Neural cell (in vitro differentiated cells): ENCODE measurements around the gene ZNF438. TPM values are rescaled to one million over a fixed set of nuclear protein-coding genes. Genes with fewer than 3 reads are reported as not detected.
A peak's percentile ranks its signal among the peaks of the same experiment; 100 is the strongest.

Experiments used
- H2AFZ ChIP-seq: fragments of 200-600, 300-800 bp; sonication (generic), shearing (Covaris generic); 2 replicates; pipeline ENCODE4 v1.6.0; 2014; ENCODE audit warnings: low read depth, mild to moderate bottlenecking, antibody characterized with exemption, low read length, moderate library complexity
- H3F3A ChIP-seq: fragments of 200-600 bp; shearing (Covaris generic); 2 replicates; pipeline ENCODE4 v1.6.1; 2016; ENCODE audit warnings: mild to moderate bottlenecking, moderate library complexity, mixed read lengths, antibody characterized with exemption, low read length; ENCODE audit not compliant: insufficient read depth, poor library complexity, severe bottlenecking
- H3K27ac ChIP-seq: fragments of 200-600, 300-800 bp; sonication (generic), shearing (Covaris generic); 2 replicates; pipeline ENCODE4 v1.5.1; 2014; ENCODE audit warnings: mild to moderate bottlenecking, low read length, moderate library complexity
- H3K27me3 ChIP-seq: fragments of 300-800, 200-600 bp; sonication (generic), shearing (Covaris generic); 2 replicates; pipeline ENCODE4 v1.6.0; 2014; ENCODE audit warnings: mild to moderate bottlenecking, low read depth, low read length, moderate library complexity; ENCODE audit not compliant: insufficient read depth
- H3K36me3 ChIP-seq: fragments of 300-800, 200-600 bp; sonication (generic), shearing (Covaris generic); 2 replicates; pipeline ENCODE4 v1.5.1; 2014; ENCODE audit warnings: mild to moderate bottlenecking, antibody characterized with exemption, low read length, moderate library complexity; ENCODE audit not compliant: insufficient read depth
- H3K4me2 ChIP-seq: fragments of 300-800, 200-600 bp; sonication (generic), shearing (Covaris generic); 2 replicates; pipeline ENCODE4 v1.6.0; 2014; ENCODE audit warnings: mild to moderate bottlenecking, low read length
- H3K4me3 ChIP-seq: fragments of 300-800, 200-600 bp; sonication (generic), shearing (Covaris generic); 2 replicates; pipeline ENCODE4 v1.5.1; 2014; ENCODE audit warnings: mild to moderate bottlenecking, low read length, moderate library complexity
- H3K79me2 ChIP-seq: fragments of 200-600 bp; shearing (Covaris generic); replicated peaks from 2 replicates; pipeline ENCODE4 v1.6.0; 2014; ENCODE audit warnings: mild to moderate bottlenecking, low read length, moderate library complexity; ENCODE audit not compliant: insufficient read depth
- H3K9ac ChIP-seq: fragments of 300-800, 200-600 bp; sonication (generic), shearing (Covaris generic); 2 replicates; pipeline ENCODE4 v1.6.1; 2016; ENCODE audit warnings: mild to moderate bottlenecking, low read length, mixed read lengths
- H3K9me2 ChIP-seq: fragments of 200-600 bp; shearing (Covaris generic); 2 replicates; pipeline ENCODE4 v1.6.1; 2016; ENCODE audit warnings: mild to moderate bottlenecking, low read length, mixed read lengths; ENCODE audit not compliant: insufficient read depth
- H3K9me3 ChIP-seq: fragments of 200-600, 300-800 bp; sonication (generic), shearing (Covaris generic); 2 replicates; pipeline ENCODE4 v1.6.1; 2016; ENCODE audit warnings: mild to moderate bottlenecking, mixed run types, low read length, moderate library complexity, mixed read lengths
- H4K20me1 ChIP-seq: fragments of 200-600 bp; shearing (Covaris generic); 2 replicates; pipeline ENCODE4 v1.6.1; 2016; ENCODE audit warnings: mild to moderate bottlenecking, mixed run types; ENCODE audit not compliant: insufficient read depth
- EP300 ChIP-seq: fragments of 450-650 bp; conservative IDR thresholded peaks from 2 replicates; pipeline ENCODE4 v1.6.1; 2014; ENCODE audit warnings: antibody characterized with exemption, mild to moderate bottlenecking, moderate library complexity; ENCODE audit not compliant: poor library complexity, severe bottlenecking
- EZH2 ChIP-seq: fragments of 200-600, 300-800 bp; shearing (Covaris generic), sonication (generic); IDR thresholded peaks from 2 replicates; pipeline ENCODE4 v1.6.1; 2014; ENCODE audit warnings: antibody characterized with exemption, low read length, borderline replicate concordance, mild to moderate bottlenecking; ENCODE audit not compliant: insufficient read depth, poor library complexity, severe bottlenecking
- MXI1 ChIP-seq: fragments of 450-650 bp; conservative IDR thresholded peaks from 2 replicates; pipeline ENCODE4 v1.6.1; 2014; ENCODE audit warnings: antibody characterized with exemption, mild to moderate bottlenecking; ENCODE audit not compliant: poor library complexity, severe bottlenecking
- POLR2AphosphoS5 ChIP-seq: IDR thresholded peaks from 2 replicates; pipeline ENCODE4 v1.6.1; 2012
- RAD21 ChIP-seq: fragments of 450-650 bp; conservative IDR thresholded peaks from 2 replicates; pipeline ENCODE4 v1.6.1; 2014; ENCODE audit warnings: antibody characterized with exemption, mild to moderate bottlenecking, moderate library complexity
- SMC3 ChIP-seq: fragments of 450-650 bp; conservative IDR thresholded peaks from 2 replicates; pipeline ENCODE4 v1.6.1; 2014; ENCODE audit warnings: antibody characterized with exemption, mild to moderate bottlenecking, moderate library complexity; ENCODE audit not compliant: poor library complexity
- TAF1 ChIP-seq: IDR thresholded peaks from 2 replicates; pipeline ENCODE4 v1.6.1; 2012; ENCODE audit warnings: low read depth
- polyA plus RNA-seq: library from polyadenylated mRNA; depleted of rRNA; stranded (reverse); fragments of >200 nt; gene quantifications from 2 replicates; pipeline ENCODE4 v1.2.3, GENCODE V29; 2014
- TF ChIP-seq, protein P1 (sequence below): fragments of 450-650 bp; IDR thresholded peaks from 2 replicates; pipeline ENCODE4 v1.5.1; 2014; ENCODE audit warnings: antibody characterized with exemption, mild to moderate bottlenecking, moderate library complexity; ENCODE audit not compliant: poor library complexity, severe bottlenecking
- TF ChIP-seq, protein P2 (sequence below): IDR thresholded peaks from 2 replicates; pipeline ENCODE4 v1.6.1; 2012; ENCODE audit warnings: borderline replicate concordance

The ZNF438 gene
- polyA plus RNA-seq, 1 donor from 2014 or later: 0.78 TPM

DNA sequence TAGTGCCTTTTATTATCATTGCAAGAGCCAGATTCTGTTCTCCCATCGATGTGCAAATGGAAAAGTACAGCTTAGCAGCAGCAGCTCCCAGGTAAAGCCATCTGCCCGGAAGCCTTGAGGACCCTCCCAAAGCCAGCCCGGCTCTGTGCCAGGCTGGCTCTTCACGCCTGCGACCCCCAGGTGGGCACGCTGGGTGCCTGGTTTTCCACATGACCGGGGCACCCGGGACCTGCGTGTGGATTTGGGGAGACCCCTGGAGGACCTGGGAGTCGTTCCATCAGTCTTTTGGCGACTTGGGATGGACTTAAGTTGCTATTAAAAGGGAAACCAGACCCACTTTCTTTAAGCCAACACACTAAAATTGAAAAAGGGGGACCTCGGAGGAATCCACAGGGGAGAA, 196.5 kb downstream of the ZNF438 start:
- H3K27me3 ChIP-seq: no peaks in the 10 kb centered on the region
- no peaks in the 10 kb centered on the region for H3K9me2 ChIP-seq
- TF ChIP-seq, protein P1, sequence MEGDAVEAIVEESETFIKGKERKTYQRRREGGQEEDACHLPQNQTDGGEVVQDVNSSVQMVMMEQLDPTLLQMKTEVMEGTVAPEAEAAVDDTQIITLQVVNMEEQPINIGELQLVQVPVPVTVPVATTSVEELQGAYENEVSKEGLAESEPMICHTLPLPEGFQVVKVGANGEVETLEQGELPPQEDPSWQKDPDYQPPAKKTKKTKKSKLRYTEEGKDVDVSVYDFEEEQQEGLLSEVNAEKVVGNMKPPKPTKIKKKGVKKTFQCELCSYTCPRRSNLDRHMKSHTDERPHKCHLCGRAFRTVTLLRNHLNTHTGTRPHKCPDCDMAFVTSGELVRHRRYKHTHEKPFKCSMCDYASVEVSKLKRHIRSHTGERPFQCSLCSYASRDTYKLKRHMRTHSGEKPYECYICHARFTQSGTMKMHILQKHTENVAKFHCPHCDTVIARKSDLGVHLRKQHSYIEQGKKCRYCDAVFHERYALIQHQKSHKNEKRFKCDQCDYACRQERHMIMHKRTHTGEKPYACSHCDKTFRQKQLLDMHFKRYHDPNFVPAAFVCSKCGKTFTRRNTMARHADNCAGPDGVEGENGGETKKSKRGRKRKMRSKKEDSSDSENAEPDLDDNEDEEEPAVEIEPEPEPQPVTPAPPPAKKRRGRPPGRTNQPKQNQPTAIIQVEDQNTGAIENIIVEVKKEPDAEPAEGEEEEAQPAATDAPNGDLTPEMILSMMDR: peak; percentile 9
- no peak for TF ChIP-seq POLR2AphosphoS5

DNA sequence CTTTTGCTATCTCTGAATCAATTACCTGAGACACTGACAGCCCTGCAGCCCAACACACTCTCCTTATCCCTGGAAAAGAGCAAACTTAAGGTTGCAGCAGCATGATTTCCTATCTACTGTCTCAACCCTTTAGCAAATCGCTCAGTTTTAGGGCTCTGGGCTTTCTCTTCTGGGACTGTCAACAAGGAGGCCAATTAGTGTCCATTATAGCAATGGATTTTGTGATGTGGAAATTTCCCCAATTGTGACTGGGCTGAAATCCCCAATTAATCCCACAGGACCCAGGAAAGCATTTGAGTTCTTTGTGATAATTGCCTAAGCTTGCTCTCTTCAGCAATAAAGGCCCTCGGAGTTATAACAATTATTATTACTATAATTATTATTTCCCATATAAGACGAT, 197.0 kb downstream of the ZNF438 start:
- Histone ChIP-seq H2AFZ (no peak overlapping the region), H3K36me3 (no peaks in the 10 kb centered on the region), H3F3A (peaks cover 5% of the 10 kb centered on the region), H3K4me3 (peak overlapping the region; percentile 18), H3K79me2 (no peaks in the 10 kb centered on the region), H3K9me2 (no peaks in the 10 kb centered on the region), H3K4me2 (peak overlapping the region; percentile 40), H4K20me1 (no peaks in the 10 kb centered on the region), H3K9ac (no peak overlapping the region), H3K9me3 (no peaks in the 10 kb centered on the region), H3K27ac (peak overlapping the region; percentile 18), H3K27me3 (no peaks in the 10 kb centered on the region)
- no peak for TF ChIP-seq RAD21
- no peak for TF ChIP-seq EP300
- TF ChIP-seq, protein P1: no peak
- no peak for TF ChIP-seq SMC3
- no peak for TF ChIP-seq POLR2AphosphoS5
- no peak for TF ChIP-seq TAF1
- no peak for TF ChIP-seq MXI1

More for the DNA sequence above, 196.5 kb downstream of the ZNF438 start:
- no peaks in the 10 kb centered on the region for H4K20me1 ChIP-seq
- H3K4me3 ChIP-seq: no peak overlapping the region
- H3K27ac ChIP-seq: no peak overlapping the region
- no peak overlapping the region for H2AFZ ChIP-seq
- H3K36me3 ChIP-seq: no peaks in the 10 kb centered on the region
- peaks cover 5% of the 10 kb centered on the region for H3F3A ChIP-seq
- H3K9me3 ChIP-seq: no peaks in the 10 kb centered on the region
- no peaks in the 10 kb centered on the region for H3K79me2 ChIP-seq
- H3K9ac ChIP-seq: no peak overlapping the region
- H3K4me2 ChIP-seq: no peak overlapping the region

DNA sequence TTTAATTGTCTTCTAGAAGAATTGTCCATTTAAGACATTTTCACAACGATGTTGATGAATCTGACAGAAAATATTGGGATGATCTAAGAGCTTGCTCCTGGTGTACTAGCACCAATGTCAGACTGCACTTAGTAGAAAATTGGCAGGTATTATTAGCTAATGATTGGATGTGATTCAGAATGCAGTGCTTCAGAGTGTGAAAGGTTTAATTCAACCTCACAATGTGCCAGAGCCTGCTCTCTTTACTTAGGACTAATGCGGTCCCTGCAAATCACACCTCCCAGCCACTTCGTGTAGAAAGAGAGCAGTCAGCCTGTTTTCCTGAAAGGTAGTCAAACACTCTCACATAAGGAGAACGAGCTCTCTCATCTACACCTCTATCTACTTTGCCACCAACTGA, 197.5 kb downstream of the ZNF438 start:
- peak overlapping the region; percentile 18 for H3K4me3 ChIP-seq
- H3K27ac ChIP-seq: peak overlapping the region; percentile 18
- peak overlapping the region; percentile 40 for H3K4me2 ChIP-seq
- no peak overlapping the region for H2AFZ ChIP-seq
- H3K79me2 ChIP-seq: no peaks in the 10 kb centered on the region
- H3K36me3 ChIP-seq: no peaks in the 10 kb centered on the region
- H3K9ac ChIP-seq: no peak overlapping the region
- no peaks in the 10 kb centered on the region for H3K9me3 ChIP-seq
- H4K20me1 ChIP-seq: no peaks in the 10 kb centered on the region
- TF ChIP-seq EZH2 (no peak), TAF1 (no peak), EP300 (peak; percentile 62), SMC3 (no peak), MXI1 (no peak), POLR2AphosphoS5 (peak; percentile 85), RAD21 (no peak)
- TF ChIP-seq, protein P2, sequence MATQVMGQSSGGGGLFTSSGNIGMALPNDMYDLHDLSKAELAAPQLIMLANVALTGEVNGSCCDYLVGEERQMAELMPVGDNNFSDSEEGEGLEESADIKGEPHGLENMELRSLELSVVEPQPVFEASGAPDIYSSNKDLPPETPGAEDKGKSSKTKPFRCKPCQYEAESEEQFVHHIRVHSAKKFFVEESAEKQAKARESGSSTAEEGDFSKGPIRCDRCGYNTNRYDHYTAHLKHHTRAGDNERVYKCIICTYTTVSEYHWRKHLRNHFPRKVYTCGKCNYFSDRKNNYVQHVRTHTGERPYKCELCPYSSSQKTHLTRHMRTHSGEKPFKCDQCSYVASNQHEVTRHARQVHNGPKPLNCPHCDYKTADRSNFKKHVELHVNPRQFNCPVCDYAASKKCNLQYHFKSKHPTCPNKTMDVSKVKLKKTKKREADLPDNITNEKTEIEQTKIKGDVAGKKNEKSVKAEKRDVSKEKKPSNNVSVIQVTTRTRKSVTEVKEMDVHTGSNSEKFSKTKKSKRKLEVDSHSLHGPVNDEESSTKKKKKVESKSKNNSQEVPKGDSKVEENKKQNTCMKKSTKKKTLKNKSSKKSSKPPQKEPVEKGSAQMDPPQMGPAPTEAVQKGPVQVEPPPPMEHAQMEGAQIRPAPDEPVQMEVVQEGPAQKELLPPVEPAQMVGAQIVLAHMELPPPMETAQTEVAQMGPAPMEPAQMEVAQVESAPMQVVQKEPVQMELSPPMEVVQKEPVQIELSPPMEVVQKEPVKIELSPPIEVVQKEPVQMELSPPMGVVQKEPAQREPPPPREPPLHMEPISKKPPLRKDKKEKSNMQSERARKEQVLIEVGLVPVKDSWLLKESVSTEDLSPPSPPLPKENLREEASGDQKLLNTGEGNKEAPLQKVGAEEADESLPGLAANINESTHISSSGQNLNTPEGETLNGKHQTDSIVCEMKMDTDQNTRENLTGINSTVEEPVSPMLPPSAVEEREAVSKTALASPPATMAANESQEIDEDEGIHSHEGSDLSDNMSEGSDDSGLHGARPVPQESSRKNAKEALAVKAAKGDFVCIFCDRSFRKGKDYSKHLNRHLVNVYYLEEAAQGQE: peak; percentile 19
- TF ChIP-seq, protein P1: no peak
- peaks cover 5% of the 10 kb centered on the region for H3F3A ChIP-seq
- H3K27me3 ChIP-seq: no peaks in the 10 kb centered on the region
- no peaks in the 10 kb centered on the region for H3K9me2 ChIP-seq
